Cardiac fibroblast (primary cell): Measurements from ENCODE around the gene FBF1.
A peak's percentile ranks its signal among the peaks of the same experiment; 100 is the strongest.

Experiments
- DNase-seq, 2 donors: peaks; one replicate each; pipeline versions ENCODE4 v3.0.0 to v3.0.0-alpha.2; 2010; ENCODE audit warnings: low read depth in 2 of 2
- H3K4me3 ChIP-seq, 2 donors: replicated peaks in 1 of 2; 1 replicate in 1 of 2; 2 replicates in 1 of 2; pipeline ENCODE4 v1.5.1; 2011; ENCODE audit warnings: low read depth in 2 of 2, low read length in 2 of 2, mild to moderate bottlenecking in 2 of 2, moderate library complexity in 1 of 2
- TF ChIP-seq, protein P1 (sequence below): IDR thresholded peaks from one replicate; pipeline ENCODE4 v1.5.1; 2011; ENCODE audit warnings: low read depth, mild to moderate bottlenecking, low read length, inconsistent platforms

Gene FBF1

DNA sequence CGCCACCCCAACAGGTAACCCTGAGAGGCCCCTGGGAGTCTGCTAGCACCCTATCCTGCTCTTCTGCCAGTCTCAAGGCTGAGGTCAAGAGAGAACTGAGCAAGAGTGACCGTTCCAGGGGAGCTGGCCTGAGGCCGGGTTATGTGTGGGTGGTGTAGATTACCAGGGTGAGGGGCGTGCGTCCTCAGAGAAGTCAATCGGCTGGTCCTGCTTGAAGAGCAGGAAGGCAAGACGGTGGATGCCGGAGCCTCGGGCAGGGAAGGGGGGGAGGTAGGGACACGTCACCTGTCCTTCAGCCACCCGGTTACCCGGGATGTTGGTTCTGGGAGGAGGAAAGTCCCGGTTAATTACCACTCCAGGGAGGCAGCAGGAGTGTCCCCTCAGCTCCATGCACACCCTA is 41.5 kb downstream of the FBF1 start:
- TF ChIP-seq, protein P1, sequence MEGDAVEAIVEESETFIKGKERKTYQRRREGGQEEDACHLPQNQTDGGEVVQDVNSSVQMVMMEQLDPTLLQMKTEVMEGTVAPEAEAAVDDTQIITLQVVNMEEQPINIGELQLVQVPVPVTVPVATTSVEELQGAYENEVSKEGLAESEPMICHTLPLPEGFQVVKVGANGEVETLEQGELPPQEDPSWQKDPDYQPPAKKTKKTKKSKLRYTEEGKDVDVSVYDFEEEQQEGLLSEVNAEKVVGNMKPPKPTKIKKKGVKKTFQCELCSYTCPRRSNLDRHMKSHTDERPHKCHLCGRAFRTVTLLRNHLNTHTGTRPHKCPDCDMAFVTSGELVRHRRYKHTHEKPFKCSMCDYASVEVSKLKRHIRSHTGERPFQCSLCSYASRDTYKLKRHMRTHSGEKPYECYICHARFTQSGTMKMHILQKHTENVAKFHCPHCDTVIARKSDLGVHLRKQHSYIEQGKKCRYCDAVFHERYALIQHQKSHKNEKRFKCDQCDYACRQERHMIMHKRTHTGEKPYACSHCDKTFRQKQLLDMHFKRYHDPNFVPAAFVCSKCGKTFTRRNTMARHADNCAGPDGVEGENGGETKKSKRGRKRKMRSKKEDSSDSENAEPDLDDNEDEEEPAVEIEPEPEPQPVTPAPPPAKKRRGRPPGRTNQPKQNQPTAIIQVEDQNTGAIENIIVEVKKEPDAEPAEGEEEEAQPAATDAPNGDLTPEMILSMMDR: no peak
- no peak for DNase-seq
- H3K4me3 ChIP-seq: no peak overlapping the region

DNA sequence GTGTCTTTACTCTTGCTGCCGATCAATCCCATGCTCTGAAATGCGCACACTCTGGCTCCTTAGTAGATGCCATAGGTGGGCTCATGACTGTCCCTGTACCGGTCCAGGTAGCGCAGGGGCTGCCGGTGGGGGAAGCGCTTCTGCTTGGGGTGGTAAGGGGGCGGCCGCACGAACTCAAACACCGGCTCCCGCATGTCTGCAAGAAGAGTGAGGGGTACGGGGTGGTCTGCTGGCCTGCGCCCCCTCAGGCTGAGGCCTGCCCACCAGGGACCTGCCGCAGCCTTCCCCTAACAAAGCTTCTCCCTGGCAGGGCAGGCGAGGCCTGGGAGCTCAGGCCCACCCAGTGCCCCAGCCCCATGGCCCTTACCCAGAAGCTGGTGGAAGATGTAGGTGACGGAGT is 42.1 kb downstream of the FBF1 start:
- DNase-seq: no peak
- H3K4me3 ChIP-seq: no peak overlapping the region
- TF ChIP-seq, protein P1: no peak

DNA sequence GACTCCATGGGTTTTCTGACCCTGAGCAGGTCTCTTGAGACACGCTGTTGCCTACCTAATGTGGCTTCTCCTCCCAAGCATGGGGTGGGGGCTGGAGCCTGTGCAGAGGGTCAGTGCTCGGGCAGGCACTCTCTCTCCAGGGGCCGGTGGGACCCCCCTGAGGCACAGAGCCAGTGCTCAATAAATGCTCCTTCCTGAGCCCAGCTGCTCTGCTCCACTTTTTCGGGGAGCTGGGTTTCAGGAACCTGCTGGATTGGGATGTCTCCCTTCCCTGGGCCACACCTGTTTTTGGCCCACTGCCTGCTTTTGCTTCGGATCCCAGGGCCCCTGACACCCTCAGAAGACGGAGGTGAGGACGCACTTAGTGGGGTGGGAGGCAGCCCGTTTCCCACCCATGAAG is 42.8 kb downstream of the FBF1 start:
- H3K4me3 ChIP-seq: no peak overlapping the region
- DNase-seq: no peak
- TF ChIP-seq, protein P1: no peak

DNA sequence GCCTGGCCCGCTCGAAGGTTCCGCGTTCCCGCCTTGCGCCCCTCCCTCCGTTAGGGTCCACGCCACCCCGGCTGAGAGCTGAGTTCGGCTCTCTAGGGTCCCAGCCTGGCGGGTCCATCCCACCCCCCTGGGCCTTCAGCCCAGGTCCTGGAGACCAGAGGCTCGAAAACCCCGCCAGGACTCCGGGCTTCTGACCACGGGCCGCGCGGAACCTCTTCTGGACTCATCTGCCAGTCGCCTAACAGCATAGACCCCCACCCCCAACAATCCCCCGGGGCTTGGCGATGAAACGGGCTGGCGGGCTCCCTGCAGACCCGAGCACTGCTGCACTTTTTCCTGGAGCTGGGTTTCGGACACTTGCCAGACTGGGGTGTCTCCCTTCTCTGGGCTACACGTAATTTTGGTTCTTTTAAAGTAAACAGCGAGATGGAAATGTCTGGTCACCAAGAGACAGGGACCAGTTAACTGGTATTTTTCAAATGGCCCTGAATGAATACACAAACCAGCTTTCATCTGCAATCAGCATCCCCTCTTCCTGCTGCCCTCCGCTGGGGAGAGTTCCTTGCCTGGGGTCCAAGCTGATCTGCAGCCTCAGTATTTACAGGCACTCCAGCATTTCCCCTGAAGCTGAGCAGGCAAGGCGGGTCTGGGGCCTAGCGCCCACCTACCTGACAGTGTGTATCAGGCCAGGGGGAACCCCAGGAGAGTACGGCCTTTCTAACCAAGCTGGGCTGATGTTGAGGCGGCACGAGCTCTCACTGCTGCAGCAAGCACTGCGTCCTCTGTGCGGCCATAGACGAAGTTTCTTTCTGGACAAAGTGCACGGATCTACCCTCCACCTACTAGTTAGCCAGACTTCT is 43.5 kb downstream of the FBF1 start:
- no peak for DNase-seq
- TF ChIP-seq, protein P1: no peak
- peak overlapping the region; percentile 41 to 90 for H3K4me3 ChIP-seq

DNA sequence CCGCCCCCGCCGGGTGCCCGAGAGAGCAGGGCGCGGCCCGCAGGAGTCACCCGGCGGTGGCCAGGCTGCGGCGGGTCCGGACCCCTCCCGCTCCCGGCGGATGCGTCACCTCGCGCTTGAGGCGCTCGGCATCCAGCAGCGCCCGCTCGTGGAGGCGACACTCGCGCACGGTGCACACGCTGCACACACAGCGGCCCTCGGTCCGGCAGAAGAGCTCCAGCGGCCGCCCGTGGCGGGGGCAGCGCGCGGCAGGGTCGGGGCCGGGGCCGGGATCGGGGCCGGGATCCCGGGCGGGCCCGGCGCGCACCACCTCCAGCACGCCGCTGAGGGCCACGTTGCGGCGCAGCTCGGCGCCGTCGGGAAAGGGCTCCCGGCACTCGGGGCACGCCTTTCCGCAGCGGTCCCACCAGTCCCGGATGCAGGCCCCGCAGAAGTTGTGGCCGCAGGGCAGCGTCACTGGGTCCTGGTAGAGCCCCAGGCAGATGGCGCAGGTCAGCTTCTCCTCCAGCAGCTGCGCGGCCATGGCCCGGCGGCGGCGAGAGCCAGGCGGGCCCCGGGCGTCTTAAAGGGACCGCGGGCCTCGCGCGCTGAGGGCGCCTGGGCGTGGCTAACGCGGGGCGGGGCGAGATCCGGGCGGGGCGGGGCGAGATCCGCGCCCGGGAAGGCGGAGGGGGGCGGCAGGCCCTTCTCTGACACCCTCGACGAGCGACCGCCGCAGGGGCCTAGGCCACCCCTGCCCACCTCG is 44.3 kb downstream of the FBF1 start, which contains the start of gene TRIM65:
Gene TRIM65 (minus strand): TSS at position 537 of the 745 bp plus-strand sequence. CDS start 14 bp downstream, at position 523.
- TF ChIP-seq, protein P1: no peak
- peak; percentile 76 to 81 for DNase-seq
- H3K4me3 ChIP-seq: peak within 1 kb of the TSS; percentile 69 to 90

DNA sequence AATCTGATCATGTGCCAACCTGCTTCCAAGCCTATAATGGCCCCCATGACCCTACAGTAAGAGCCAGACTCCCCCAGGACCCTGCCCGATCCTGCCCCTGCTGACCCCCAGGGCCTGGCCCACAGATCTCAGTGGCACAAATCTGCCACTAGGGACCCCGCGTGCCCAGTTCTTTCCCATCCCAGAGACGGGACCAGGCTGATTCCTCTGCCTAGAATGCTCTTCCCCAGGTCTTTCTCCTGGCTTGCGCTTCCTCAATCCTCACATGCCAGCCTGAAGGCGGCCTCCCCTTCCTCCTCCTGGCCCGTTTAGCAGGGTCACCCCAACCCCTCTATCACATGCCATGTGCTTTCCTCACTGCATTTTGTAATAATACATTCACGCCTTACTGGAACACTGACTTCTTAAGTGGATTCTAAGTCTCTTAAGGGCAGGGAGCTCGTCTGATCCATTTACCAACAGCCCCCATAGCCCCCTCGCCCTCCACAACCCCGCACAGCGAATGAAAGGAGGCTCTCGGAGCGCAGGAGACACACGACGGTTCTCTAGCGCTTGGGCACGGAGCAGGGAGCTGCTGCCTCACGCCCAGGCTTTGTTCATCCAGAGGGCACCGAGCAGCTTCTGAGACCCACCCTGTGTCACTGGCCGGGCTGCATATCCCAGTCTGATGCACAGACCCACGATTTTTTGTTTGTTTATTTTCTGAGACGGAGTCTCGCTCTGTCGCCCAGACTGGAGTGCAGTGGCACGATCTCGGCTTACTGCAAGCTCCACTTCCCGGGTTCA is 45.3 kb downstream of the FBF1 start:
- peak; percentile 18 to 22 for DNase-seq
- TF ChIP-seq, protein P1: peak; percentile 39
- H3K4me3 ChIP-seq: peak overlapping the region; percentile 61 to 69
